RWPE2 (cell line): Measurements from ENCODE around the gene SLC16A9.

Experiments
- ATAC-seq: fragments of 200-7000 bp; cut with Tn5 transposase; 3 replicates; pipeline ENCODE4 v1.9.1; 2021; ENCODE audit warnings: low read depth
- DNase-seq: peaks from one replicate; pipeline ENCODE4 v3.0.0-alpha.2; 2020; ENCODE audit warnings: low spot score
- H3K27ac ChIP-seq: fragments of 450-650 bp; 2 replicates; pipeline ENCODE4 v1.5.1; 2017; ENCODE audit warnings: mild to moderate bottlenecking; ENCODE audit not compliant: poor library complexity, severe bottlenecking
- H3K27me3 ChIP-seq: fragments of 250-450 bp; sonication (Bioruptor Pico); 2 replicates; pipeline ENCODE4 v1.5.1; 2021; ENCODE audit warnings: mild to moderate bottlenecking, moderate library complexity; ENCODE audit not compliant: insufficient read depth, poor library complexity, severe bottlenecking
- H3K36me3 ChIP-seq: fragments of 250-450 bp; sonication (Bioruptor Pico); 2 replicates; pipeline ENCODE4 v1.5.1; 2020; ENCODE audit warnings: low read depth, mild to moderate bottlenecking, moderate library complexity
- H3K4me1 ChIP-seq: fragments of 250-450 bp; sonication (Bioruptor Pico); 2 replicates; pipeline ENCODE4 v1.5.1; 2021; ENCODE audit warnings: mild to moderate bottlenecking, moderate library complexity; ENCODE audit not compliant: insufficient read depth, poor library complexity, severe bottlenecking
- H3K4me3 ChIP-seq: fragments of 250-450 bp; sonication (Bioruptor Pico); 2 replicates; pipeline ENCODE4 v1.5.1; 2021; ENCODE audit warnings: mild to moderate bottlenecking, moderate library complexity; ENCODE audit not compliant: severe bottlenecking
- H3K9me3 ChIP-seq: fragments of 250-450 bp; sonication (Bioruptor Pico); 2 replicates; pipeline ENCODE4 v1.5.1; 2021; ENCODE audit warnings: mild to moderate bottlenecking, moderate library complexity; ENCODE audit not compliant: severe bottlenecking
- CTCF ChIP-seq: fragments of 450-650 bp; IDR thresholded peaks from one replicate; pipeline ENCODE4 v1.5.1; 2017; ENCODE audit warnings: mild to moderate bottlenecking, moderate library complexity; ENCODE audit not compliant: poor library complexity, severe bottlenecking

The SLC16A9 gene

GRCh38 chr10:59655309-59655708 is 54.3 kb downstream of the SLC16A9 start:
- peaks cover 2% of the 10 kb centered on the region for H3K9me3 ChIP-seq
- no peak for TF ChIP-seq CTCF
- H3K4me1 ChIP-seq, result no peaks in the 10 kb centered on the region
- no peaks in the 10 kb centered on the region for H3K27me3 ChIP-seq
- no peaks in the 10 kb centered on the region for H3K36me3 ChIP-seq
- no peak overlapping the region for H3K27ac ChIP-seq
- no peak overlapping the region for H3K4me3 ChIP-seq
- DNase-seq (no peak), ATAC-seq (no peak)

- Histone ChIP-seq H3K4me3 (no peak overlapping the region), H3K9me3 (peaks cover 2% of the 10 kb centered on the region), H3K36me3 (no peaks in the 10 kb centered on the region), H3K4me1 (no peaks in the 10 kb centered on the region), H3K27ac (no peak overlapping the region), H3K27me3 (no peaks in the 10 kb centered on the region)
- ATAC-seq (no peak), DNase-seq (no peak)
- no peak for TF ChIP-seq CTCF
These were observed 55.6 kb downstream of the SLC16A9 start for GRCh38 chr10:59654007-59654406.

GRCh38 chr10:59651902-59652301 is 57.7 kb downstream of the SLC16A9 start:
- TF ChIP-seq CTCF, result no peak
- Histone ChIP-seq H3K36me3 (no peaks in the 10 kb centered on the region), H3K27me3 (no peaks in the 10 kb centered on the region), H3K9me3 (no peaks in the 10 kb centered on the region), H3K4me3 (no peak overlapping the region), H3K4me1 (no peaks in the 10 kb centered on the region), H3K27ac (no peak overlapping the region)
- no peak for DNase-seq
- no peak for ATAC-seq

GRCh38 chr10:59649606-59650346 is 59.9 kb downstream of the SLC16A9 start:
- DNase-seq (no peak), ATAC-seq (no peak)
- Histone ChIP-seq H3K4me3 (no peak overlapping the region), H3K27me3 (no peaks in the 10 kb centered on the region), H3K27ac (no peak overlapping the region), H3K9me3 (peaks cover 3% of the 10 kb centered on the region), H3K4me1 (no peaks in the 10 kb centered on the region), H3K36me3 (no peaks in the 10 kb centered on the region)
- TF ChIP-seq CTCF, result no peak

- no peak for ATAC-seq
These were observed 60.9 kb downstream of the SLC16A9 start for GRCh38 chr10:59648711-59649201.

More at GRCh38 chr10:59648711-59649201, 60.9 kb downstream of the SLC16A9 start:
- no peaks in the 10 kb centered on the region for H3K4me1 ChIP-seq
- H3K27me3 ChIP-seq, result no peaks in the 10 kb centered on the region
- H3K4me3 ChIP-seq, result no peak overlapping the region
- H3K27ac ChIP-seq, result no peak overlapping the region
- DNase-seq, result no peak
- no peaks in the 10 kb centered on the region for H3K36me3 ChIP-seq
- TF ChIP-seq CTCF, result no peak
- H3K9me3 ChIP-seq, result peaks cover 5% of the 10 kb centered on the region
